IMR-90 (cell line): Measurements from ENCODE around the gene GABRB1. TPM values are rescaled to one million over a fixed set of nuclear protein-coding genes. Genes with fewer than 3 reads are reported as not detected.

Experiments used
- ATAC-seq: fragments of 200-7000 bp; cut with Tn5 transposase; 2 replicates; pipeline ENCODE4 v1.9.1; 2020; ENCODE audit warnings: low read depth, mild to moderate bottlenecking, moderate library complexity
- BruUV-seq: library from RNA; stranded (reverse); fragments of 400-500 nt; replicated peaks from 2 replicates; lab custom pipeline; 2021; lab: Mats Ljungman, UMichigan
- CTCF ChIA-PET: fragments of 300-600 bp; formaldehyde crosslinking; extraction: SDS; loops from one replicate; lab custom pipeline; 2021; ENCODE audit warnings: antibody characterized with exemption; lab: Yijun Ruan, JAX
- POLR2A ChIA-PET: fragments of 300-600 bp; sonication (Branson Sonifier 250); formaldehyde crosslinking; loops from one replicate; lab custom pipeline; 2022; ENCODE audit warnings: antibody characterized with exemption; ENCODE audit not compliant: unreplicated experiment; lab: Charles Lee
- DNase-seq: peaks from one replicate; pipeline ENCODE4 v3.0.0; 2013
- H2AFZ ChIP-seq: replicated peaks from 2 replicates; pipeline ENCODE3; 2013; ENCODE audit warnings: low read length, mild to moderate bottlenecking; ENCODE audit not compliant: poor library complexity
- H2AK5ac ChIP-seq: 2 replicates; pipeline ENCODE4 v1.6.1; 2013; ENCODE audit warnings: low read depth, low read length, inconsistent platforms
- H2AK9ac ChIP-seq: replicated peaks from 2 replicates; pipeline ENCODE3; 2013; ENCODE audit warnings: mild to moderate bottlenecking, low read depth, low read length, moderate library complexity; ENCODE audit not compliant: poor library complexity
- H2BK120ac ChIP-seq: 2 replicates; pipeline ENCODE4 v1.6.1; 2013; ENCODE audit warnings: low read depth, low read length, inconsistent platforms
- H2BK15ac ChIP-seq: 3 replicates; pipeline ENCODE4 v1.6.1; 2013; ENCODE audit warnings: low read depth, low read length, inconsistent platforms
- H2BK20ac ChIP-seq: 2 replicates; pipeline ENCODE4 v1.6.1; 2013; ENCODE audit warnings: low read depth, mild to moderate bottlenecking, inconsistent platforms, low read length, moderate library complexity
- H2BK5ac ChIP-seq: 2 replicates; pipeline ENCODE4 v1.6.1; 2013; ENCODE audit warnings: mild to moderate bottlenecking, low read depth, low read length, inconsistent platforms; ENCODE audit not compliant: poor library complexity, severe bottlenecking
- H3K14ac ChIP-seq: replicated peaks from 2 replicates; pipeline ENCODE4 v1.6.1; 2013; ENCODE audit warnings: low read depth, low read length, inconsistent platforms
- H3K18ac ChIP-seq: 2 replicates; pipeline ENCODE4 v1.6.1; 2013; ENCODE audit warnings: low read depth, low read length, control low read depth
- H3K23ac ChIP-seq: 2 replicates; pipeline ENCODE4 v1.6.1; 2013; ENCODE audit warnings: low read depth, low read length, inconsistent platforms
- H3K27ac ChIP-seq: 2 replicates; pipeline ENCODE4 v1.5.1; 2013; ENCODE audit warnings: mild to moderate bottlenecking, control low read depth, low read length; ENCODE audit not compliant: insufficient read depth
- H3K27me3 ChIP-seq: 2 replicates; pipeline ENCODE4 v1.6.1; 2013; ENCODE audit warnings: low read length; ENCODE audit not compliant: control insufficient read depth, insufficient read depth
- H3K36me3 ChIP-seq: 2 replicates; pipeline ENCODE4 v1.6.1; 2013; ENCODE audit warnings: low read length, mixed read lengths; ENCODE audit not compliant: control insufficient read depth, insufficient read depth
- H3K4ac ChIP-seq: 2 replicates; pipeline ENCODE4 v1.6.1; 2013; ENCODE audit warnings: low read depth, low read length, inconsistent platforms
- H3K4me1 ChIP-seq: 2 replicates; pipeline ENCODE4 v1.6.1; 2013; ENCODE audit warnings: low read length, mixed read lengths; ENCODE audit not compliant: control insufficient read depth, insufficient read depth
- H3K4me2 ChIP-seq: 2 replicates; pipeline ENCODE4 v1.6.1; 2013; ENCODE audit warnings: low read depth, mild to moderate bottlenecking, control low read depth, low read length, moderate library complexity
- H3K4me3 ChIP-seq: 2 replicates; pipeline ENCODE4 v1.5.1; 2013; ENCODE audit warnings: low read depth, mild to moderate bottlenecking, control low read depth, low read length, moderate library complexity; ENCODE audit not compliant: insufficient read depth
- H3K56ac ChIP-seq: 2 replicates; pipeline ENCODE4 v1.6.1; 2013; ENCODE audit warnings: low read length, inconsistent platforms; ENCODE audit not compliant: insufficient read depth; ENCODE audit errors: extremely low read depth
- H3K79me1 ChIP-seq, 2 experiments: 2 replicates each; pipeline ENCODE4 v1.6.1; 2013; ENCODE audit warnings: low read length in 2 of 2, inconsistent platforms in 1 of 2, low read depth in 1 of 2
- H3K9ac ChIP-seq: 2 replicates; pipeline ENCODE4 v1.6.1; 2013; ENCODE audit warnings: low read depth, low read length, control low read depth
- H3K9me1 ChIP-seq: 2 replicates; pipeline ENCODE4 v1.6.1; 2013; ENCODE audit warnings: low read length, inconsistent platforms; ENCODE audit not compliant: insufficient read depth
- H3K9me3 ChIP-seq: 2 replicates; pipeline ENCODE4 v1.6.1; 2013; ENCODE audit warnings: low read length; ENCODE audit not compliant: control insufficient read depth, insufficient read depth
- H4K20me1 ChIP-seq: 2 replicates; pipeline ENCODE4 v1.6.1; 2013; ENCODE audit warnings: low read length, inconsistent platforms; ENCODE audit not compliant: insufficient read depth
- H4K5ac ChIP-seq: 2 replicates; pipeline ENCODE4 v1.6.1; 2013; ENCODE audit warnings: mild to moderate bottlenecking, low read depth, low read length, control low read depth
- H4K8ac ChIP-seq, 2 experiments: 2 replicates each; pipeline ENCODE4 v1.6.1; 2013; ENCODE audit warnings: low read depth in 2 of 2, low read length in 2 of 2, control low read depth in 1 of 2, inconsistent platforms in 1 of 2
- H4K91ac ChIP-seq: 2 replicates; pipeline ENCODE4 v1.6.1; 2013; ENCODE audit warnings: low read depth, low read length, inconsistent platforms; ENCODE audit not compliant: insufficient read depth
- BHLHE40 ChIP-seq: fragments of 150-350 bp; IDR thresholded peaks from 2 replicates; pipeline ENCODE4 v1.6.1; 2016; ENCODE audit warnings: mild to moderate bottlenecking, low read depth, low read length
- CEBPB ChIP-seq: IDR thresholded peaks from 2 replicates; pipeline ENCODE4 v1.6.1; 2012; ENCODE audit warnings: low read depth, low read length, improper control_type of control experiment
- CHD1 ChIP-seq: IDR thresholded peaks from 2 replicates; pipeline ENCODE4 v1.6.1; 2012; ENCODE audit warnings: low read depth, low read length, improper control_type of control experiment
- CTCF ChIP-seq: conservative IDR thresholded peaks from 2 replicates; pipeline ENCODE4 v1.5.1; 2012; ENCODE audit warnings: mild to moderate bottlenecking, low read depth, low read length, improper control_type of control experiment
- ELK1 ChIP-seq: fragments of 150-350 bp; IDR thresholded peaks from 2 replicates; pipeline ENCODE4 v1.6.1; 2016; ENCODE audit warnings: low read depth, mild to moderate bottlenecking, low read length, moderate library complexity, borderline replicate concordance
- FOS ChIP-seq: fragments of 150-350 bp; IDR thresholded peaks from 2 replicates; pipeline ENCODE4 v1.6.1; 2016; ENCODE audit warnings: low read depth, low read length
- MAFK ChIP-seq: IDR thresholded peaks from 2 replicates; pipeline ENCODE4 v1.6.1; 2012; ENCODE audit warnings: low read depth, low read length, improper control_type of control experiment
- MAZ ChIP-seq: IDR thresholded peaks from 2 replicates; pipeline ENCODE4 v1.6.1; 2012; ENCODE audit warnings: low read depth, mild to moderate bottlenecking, low read length, improper control_type of control experiment, moderate library complexity, borderline replicate concordance
- MXI1 ChIP-seq: IDR thresholded peaks from 2 replicates; pipeline ENCODE4 v1.6.1; 2012; ENCODE audit warnings: low read depth, mild to moderate bottlenecking, low read length, moderate library complexity, borderline replicate concordance
- NFE2L2 ChIP-seq: fragments of 150-350 bp; IDR thresholded peaks from 2 replicates; pipeline ENCODE4 v1.6.1; 2016; ENCODE audit warnings: low read depth, mild to moderate bottlenecking, low read length
- POLR2A ChIP-seq: IDR thresholded peaks from 2 replicates; pipeline ENCODE4 v1.6.1; 2012; ENCODE audit warnings: mild to moderate bottlenecking, low read depth, low read length
- RAD21 ChIP-seq: IDR thresholded peaks from 2 replicates; pipeline ENCODE4 v1.6.1; 2012; ENCODE audit warnings: low read length, improper control_type of control experiment
- RCOR1 ChIP-seq: IDR thresholded peaks from 2 replicates; pipeline ENCODE4 v1.6.1; 2012; ENCODE audit warnings: mild to moderate bottlenecking, low read length, improper control_type of control experiment; ENCODE audit not compliant: insufficient replicate concordance
- RFX5 ChIP-seq: IDR thresholded peaks from 2 replicates; pipeline ENCODE4 v1.8.0; 2012; ENCODE audit warnings: low read depth, mild to moderate bottlenecking, low read length, moderate library complexity
- SMC3 ChIP-seq: fragments of 150-350 bp; IDR thresholded peaks from 2 replicates; pipeline ENCODE4 v1.6.1; 2016; ENCODE audit warnings: low read depth, mild to moderate bottlenecking, antibody characterized with exemption, low read length, moderate library complexity
- USF2 ChIP-seq: fragments of 150-350 bp; IDR thresholded peaks from 2 replicates; pipeline ENCODE4 v1.6.1; 2017; ENCODE audit warnings: mild to moderate bottlenecking, antibody characterized with exemption, low read length, low read depth
- dilution Hi-C: fragments of 300-500 bp; cut with HindIII; formaldehyde crosslinking; loops from one replicate; pipeline ENCODE4 v1.14.3; 2018; ENCODE audit warnings: low sequenced_read_pairs; ENCODE audit not compliant: unreplicated experiment
- in situ Hi-C: fragments of 300-500 bp; cut with MboI; formaldehyde crosslinking; loops from 3 replicates; pipeline ENCODE4 v1.14.3; 2019; ENCODE audit warnings: low sequenced_read_pairs, inconsistent platforms, mixed read lengths
- intact Hi-C: fragments of 100-400 bp; cut with micrococcal nuclease; formaldehyde crosslinking; loops from 2 replicates; pipeline ENCODE4 v1.10.0; 2022
- polyA plus RNA-seq, 3 experiments: library from polyadenylated mRNA; depleted of rRNA; stranded (reverse); fragments of >200 nt; gene quantifications; 2 replicates each; pipeline ENCODE4 v1.2.3, GENCODE V29; 2012; ENCODE audit warnings: low replicate concordance in 1 of 3
- total RNA-seq: library from RNA; depleted of rRNA; stranded (reverse); fragments of >200 nt; gene quantifications from 2 replicates; pipeline ENCODE4 v1.2.3, GENCODE V29; 2012

GABRB1 gene
- total and polyA plus RNA-seq, 2 of the 4 experiments (the other 2 are of a cell fraction) = 4.7 to 16.1 TPM

GRCh38 chr4:47330866-47331265 is 299.5 kb downstream of the GABRB1 start:
- Histone ChIP-seq H2BK15ac (no peak overlapping the region), H3K4ac (no peak overlapping the region), H3K4me3 (no peak overlapping the region), H3K27me3 (no peaks in the 10 kb centered on the region), H2AK5ac (no peak overlapping the region), H3K36me3 (no peaks in the 10 kb centered on the region), H3K79me1 (no peaks in the 10 kb centered on the region; a peak in 1 of 4 replicates), H4K91ac (no peak overlapping the region), H2BK20ac (peak overlapping the region; percentile 45; the same call in 1 of the 2 replicates), H3K14ac (no peak overlapping the region; the same call in 1 of the 2 replicates), H3K9me3 (no peaks in the 10 kb centered on the region), H4K8ac (no peak overlapping the region), H3K27ac (no peak overlapping the region), H3K18ac (no peak overlapping the region), H2BK5ac (no peak overlapping the region), H2BK120ac (no peak overlapping the region), H2AFZ (no peak overlapping the region), H3K9ac (no peak overlapping the region), H3K9me1 (peaks cover 2% of the 10 kb centered on the region; the same call in 1 of the 2 replicates), H2AK9ac (no peak overlapping the region), H3K4me1 (0 out of 2 replicates have a peak, but pooled peaks cover 1% of the 10 kb centered on the region), H3K56ac (no peak overlapping the region), H3K4me2 (no peak overlapping the region), H4K5ac (no peak overlapping the region), H4K20me1 (no peaks in the 10 kb centered on the region), H3K23ac (no peak overlapping the region)
- intact Hi-C loops = no loop called here
- TF ChIP-seq USF2 (no peak), CHD1 (no peak), RAD21 (no peak), RCOR1 (no peak), MXI1 (no peak), CEBPB (no peak), RFX5 (no peak), BHLHE40 (no peak), NFE2L2 (no peak), MAFK (no peak), FOS (no peak), SMC3 (no peak), MAZ (no peak), POLR2A (no peak), CTCF (no peak), ELK1 (no peak)
- POLR2A ChIA-PET = no interaction called here
- dilution Hi-C loops = no loop called here
- BruUV-seq = no TSS peak
- in situ Hi-C loops = no loop called here
- DNase-seq (no peak), ATAC-seq (no peak)
- CTCF ChIA-PET = no interaction called here
